Natural killer cell (primary cell): Measurements from ENCODE around the gene ARHGAP19. TPM values are rescaled to one million over a fixed set of nuclear protein-coding genes. Genes with fewer than 3 reads are reported as not detected.

Experiments used
- ATAC-seq, 3 donors: fragments of 150-1000 bp in 2 of 3; fragments of 200-7000 bp in 1 of 3; cut with Tn5 transposase; 1 replicate in 1 of 3; 2 replicates in 2 of 3; pipeline ENCODE4 v1.10.0; 2021; ENCODE audit warnings: mild to moderate bottlenecking in 2 of 3, moderate library complexity in 2 of 3
- DNase-seq, 2 donors: peaks; one replicate each; pipeline versions ENCODE4 v3.0.0 to v3.0.0-alpha.2; 2013 to 2021; ENCODE audit warnings: mixed read lengths in 1 of 2
- H3K27ac ChIP-seq: one replicate; pipeline ENCODE4 v1.5.1; 2013; ENCODE audit warnings: mild to moderate bottlenecking, low read length
- H3K27me3 ChIP-seq: one replicate; pipeline ENCODE4 v1.6.1; 2013; ENCODE audit warnings: low read length; ENCODE audit not compliant: control insufficient read depth, insufficient read depth
- H3K36me3 ChIP-seq: one replicate; pipeline ENCODE4 v1.6.1; 2013; ENCODE audit warnings: low read length; ENCODE audit not compliant: control insufficient read depth, insufficient read depth
- H3K4me1 ChIP-seq: one replicate; pipeline ENCODE4 v1.6.1; 2013; ENCODE audit warnings: low read length; ENCODE audit not compliant: control insufficient read depth, insufficient read depth
- H3K4me3 ChIP-seq: one replicate; pipeline ENCODE4 v1.5.1; 2013; ENCODE audit warnings: low read length
- H3K9me3 ChIP-seq: one replicate; pipeline ENCODE4 v1.6.1; 2013; ENCODE audit warnings: low read length; ENCODE audit not compliant: control insufficient read depth, insufficient read depth
- H3K27ac Mint-ChIP-seq, 2 donors: one replicate each; pipeline ENCODE4 v1.8.0; 2022; ENCODE audit warnings: mild to moderate bottlenecking in 2 of 2, mixed read lengths in 2 of 2, moderate library complexity in 1 of 2
- H3K27me3 Mint-ChIP-seq, 2 donors: one replicate each; pipeline ENCODE4 v1.8.0; 2022; ENCODE audit warnings: low read depth in 2 of 2, mixed read lengths in 2 of 2
- H3K36me3 Mint-ChIP-seq: one replicate; pipeline ENCODE4 v1.8.0; 2022; ENCODE audit warnings: mixed read lengths
- H3K4me1 Mint-ChIP-seq, 2 donors: one replicate each; pipeline ENCODE4 v1.8.0; 2022; ENCODE audit warnings: mixed read lengths in 2 of 2
- H3K4me3 Mint-ChIP-seq: one replicate; pipeline ENCODE4 v1.8.0; 2022; ENCODE audit warnings: mild to moderate bottlenecking, moderate library complexity, mixed read lengths
- H3K9me3 Mint-ChIP-seq, 2 donors: one replicate each; pipeline ENCODE4 v1.8.0; 2022; ENCODE audit warnings: mixed read lengths in 2 of 2
- WGBS: methylation state at CpG from one replicate; pipeline ENCODE4 v1.1.7; 2013; ENCODE audit warnings: missing lambda C conversion rate; ENCODE audit not compliant: insufficient coverage; 5-methylcytosine and 5-hydroxymethylcytosine counted together
- intact Hi-C: fragments of 100-400 bp; cut with micrococcal nuclease; formaldehyde crosslinking; loops from one replicate; pipeline ENCODE4 v1.14.2; 2022
- total RNA-seq, 4 donors: library from RNA; stranded (reverse); fragments of 120-200 nt in 1 of 4; gene quantifications; one replicate each; pipeline versions ENCODE4 v1.2.3 to v1.2.4, GENCODE V29; 2013 to 2022
- TF ChIP-seq, protein P1 (sequence below): fragments of 200-600 bp; IDR thresholded peaks from one replicate; pipeline ENCODE4 v1.8.0; 2022; ENCODE audit warnings: antibody characterized with exemption

The ARHGAP19 gene
- total RNA-seq, 3 donors from 2014 or later (not counting 1 experiment from before 2014, with no cell fraction given): 22.6 to 23.3 (median 22.7) TPM

DNA sequence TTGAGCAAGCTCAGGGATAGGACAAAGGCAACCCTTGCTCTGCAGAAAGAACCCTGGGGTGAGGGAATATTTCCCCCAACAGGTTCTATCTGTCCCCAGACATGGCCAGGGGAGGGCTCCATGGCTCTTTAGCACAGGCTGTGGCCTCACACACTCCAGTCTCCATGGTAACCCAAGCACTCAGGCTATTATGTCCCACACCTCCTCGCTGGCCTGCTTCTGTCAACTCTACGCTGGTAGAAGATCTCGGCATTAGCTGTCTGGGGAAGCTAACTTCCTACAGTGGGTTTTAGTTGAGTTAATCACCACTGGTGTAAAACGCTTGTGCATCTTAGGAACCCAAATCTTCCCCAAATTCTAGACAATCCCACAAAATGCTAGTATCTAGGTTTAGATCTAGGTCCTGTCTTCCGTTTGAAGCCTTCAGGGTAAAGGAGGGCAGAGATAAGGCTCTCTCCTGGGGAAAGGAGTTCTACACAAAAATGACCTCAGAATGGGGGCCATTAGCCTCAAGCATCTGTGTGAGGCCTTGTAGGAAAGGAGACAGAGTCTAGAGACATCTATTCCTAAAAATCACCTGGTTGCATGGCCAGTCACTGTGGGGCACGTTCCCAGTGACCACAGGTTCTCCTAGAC lies 70.0 kb downstream of the ARHGAP19 start:
- DNase-seq (no peak), ATAC-seq (no peak)
- Mint-ChIP-seq H3K4me1 (peaks cover 8 to 12% of the 10 kb centered on the region in 2 donors), H3K9me3 (no peaks in the 10 kb centered on the region), H3K4me3 (no peak overlapping the region), H3K27me3 (no peaks in the 10 kb centered on the region), H3K27ac (no peak overlapping the region), H3K36me3 (peaks cover 6% of the 10 kb centered on the region)
- TF ChIP-seq, protein P1, sequence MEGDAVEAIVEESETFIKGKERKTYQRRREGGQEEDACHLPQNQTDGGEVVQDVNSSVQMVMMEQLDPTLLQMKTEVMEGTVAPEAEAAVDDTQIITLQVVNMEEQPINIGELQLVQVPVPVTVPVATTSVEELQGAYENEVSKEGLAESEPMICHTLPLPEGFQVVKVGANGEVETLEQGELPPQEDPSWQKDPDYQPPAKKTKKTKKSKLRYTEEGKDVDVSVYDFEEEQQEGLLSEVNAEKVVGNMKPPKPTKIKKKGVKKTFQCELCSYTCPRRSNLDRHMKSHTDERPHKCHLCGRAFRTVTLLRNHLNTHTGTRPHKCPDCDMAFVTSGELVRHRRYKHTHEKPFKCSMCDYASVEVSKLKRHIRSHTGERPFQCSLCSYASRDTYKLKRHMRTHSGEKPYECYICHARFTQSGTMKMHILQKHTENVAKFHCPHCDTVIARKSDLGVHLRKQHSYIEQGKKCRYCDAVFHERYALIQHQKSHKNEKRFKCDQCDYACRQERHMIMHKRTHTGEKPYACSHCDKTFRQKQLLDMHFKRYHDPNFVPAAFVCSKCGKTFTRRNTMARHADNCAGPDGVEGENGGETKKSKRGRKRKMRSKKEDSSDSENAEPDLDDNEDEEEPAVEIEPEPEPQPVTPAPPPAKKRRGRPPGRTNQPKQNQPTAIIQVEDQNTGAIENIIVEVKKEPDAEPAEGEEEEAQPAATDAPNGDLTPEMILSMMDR: no peak
- 83% methylated on average over 5 of the region's 6 CpGs for WGBS
- Histone ChIP-seq H3K36me3 (peaks cover 16% of the 10 kb centered on the region), H3K9me3 (no peaks in the 10 kb centered on the region), H3K4me1 (no peaks in the 10 kb centered on the region), H3K4me3 (no peak overlapping the region), H3K27me3 (no peaks in the 10 kb centered on the region), H3K27ac (no peak overlapping the region)
- intact Hi-C loops: no loop called here

DNA sequence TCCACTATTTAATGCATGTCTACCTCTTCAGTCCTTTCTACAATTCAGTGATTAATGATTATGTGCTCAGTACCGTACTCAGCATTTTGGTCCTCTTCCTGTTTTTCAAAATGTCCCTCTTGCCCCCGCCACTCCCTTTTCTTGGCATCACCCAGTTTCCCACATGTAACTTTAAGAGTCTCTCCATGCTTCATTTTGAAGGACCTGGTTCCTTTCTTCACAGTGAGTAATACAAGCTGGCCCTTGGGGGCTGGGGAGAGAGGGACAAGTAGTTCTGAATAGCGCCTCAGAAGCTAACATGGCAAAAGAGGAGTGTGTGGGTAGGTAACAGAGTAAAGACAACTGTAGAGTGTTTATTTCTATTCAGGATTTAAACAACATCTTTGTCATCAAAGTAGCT lies 72.1 kb downstream of the ARHGAP19 start:
- TF ChIP-seq, protein P1: no peak
- H3K4me1 ChIP-seq: no peaks in the 10 kb centered on the region
- H3K9me3 ChIP-seq: no peaks in the 10 kb centered on the region
- Mint-ChIP-seq H3K27ac (no peak overlapping the region), H3K9me3 (no peaks in the 10 kb centered on the region), H3K27me3 (no peaks in the 10 kb centered on the region), H3K36me3 (peaks cover 6% of the 10 kb centered on the region), H3K4me3 (no peak overlapping the region), H3K4me1 (peaks cover 8 to 12% of the 10 kb centered on the region in 2 donors)
- H3K36me3 ChIP-seq: peaks cover 11% of the 10 kb centered on the region
- 90% methylated on average over 3 of the region's 3 CpGs for WGBS
- DNase-seq (no peak), ATAC-seq (no peak)
- intact Hi-C loops: no loop called here
- H3K4me3 ChIP-seq: no peak overlapping the region
- H3K27ac ChIP-seq: no peak overlapping the region
- no peaks in the 10 kb centered on the region for H3K27me3 ChIP-seq

DNA sequence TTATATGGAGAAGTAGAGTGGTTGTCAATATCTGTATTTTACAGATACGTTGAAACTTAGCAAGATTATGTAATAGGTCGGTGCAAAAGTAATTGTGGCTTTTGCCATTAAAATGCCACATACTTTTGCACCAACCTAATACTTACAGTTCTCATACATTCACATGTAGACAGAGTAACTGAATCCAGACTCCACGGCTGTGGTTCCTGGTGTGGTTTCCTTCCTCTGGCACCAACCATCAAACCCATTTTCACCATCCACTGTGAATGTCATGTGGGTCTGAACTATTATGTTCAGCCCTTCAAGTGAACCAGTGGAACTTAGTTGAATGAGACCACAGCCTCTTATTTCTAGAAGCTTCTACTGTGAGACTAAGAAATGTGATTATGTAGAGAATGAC lies 75.1 kb downstream of the ARHGAP19 start:
- Histone ChIP-seq H3K36me3 (no peaks in the 10 kb centered on the region), H3K27me3 (no peaks in the 10 kb centered on the region), H3K9me3 (no peaks in the 10 kb centered on the region), H3K27ac (no peak overlapping the region), H3K4me1 (no peaks in the 10 kb centered on the region), H3K4me3 (no peak overlapping the region)
- intact Hi-C loops: no loop called here
- Mint-ChIP-seq H3K27ac (no peak overlapping the region), H3K36me3 (no peaks in the 10 kb centered on the region), H3K4me1 (peaks cover 0 to 4% of the 10 kb centered on the region in 2 donors), H3K4me3 (no peak overlapping the region), H3K27me3 (no peaks in the 10 kb centered on the region), H3K9me3 (no peaks in the 10 kb centered on the region)
- TF ChIP-seq, protein P1: no peak
- no peak for ATAC-seq
- 0% methylated on average over 1 of the region's 3 CpGs for whole genome bisulfite sequencing
- no peak for DNase-seq
